GM12801 (cell line): ENCODE results near the gene SPSB4.

Source experiments
- TF ChIP-seq, protein P1 (sequence below): IDR thresholded peaks from one replicate; pipeline ENCODE4 v1.5.1; 2011; ENCODE audit warnings: control low read depth; ENCODE audit not compliant: insufficient read length; ENCODE audit errors: extremely low read depth

Gene SPSB4

DNA sequence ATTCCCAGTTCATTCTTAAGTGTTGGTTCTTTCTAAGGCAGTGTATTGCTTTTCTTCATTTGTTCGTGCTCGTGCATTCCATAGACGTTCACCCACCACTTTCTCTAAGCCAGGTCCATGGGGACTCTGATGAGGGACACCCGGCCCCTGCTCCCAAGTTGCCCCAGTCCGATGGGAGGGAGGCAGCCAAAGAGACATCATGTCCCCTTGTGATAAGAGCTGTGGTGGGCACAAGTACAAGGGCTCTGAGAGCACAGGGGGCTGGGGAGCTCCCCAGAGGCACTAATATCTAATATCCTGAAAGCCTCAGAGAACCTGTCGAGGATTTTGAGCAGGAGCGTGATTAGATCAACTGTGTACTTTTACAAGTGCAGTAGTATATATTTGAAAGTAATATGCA is 6.3 kb downstream of the SPSB4 start:
- TF ChIP-seq, protein P1, sequence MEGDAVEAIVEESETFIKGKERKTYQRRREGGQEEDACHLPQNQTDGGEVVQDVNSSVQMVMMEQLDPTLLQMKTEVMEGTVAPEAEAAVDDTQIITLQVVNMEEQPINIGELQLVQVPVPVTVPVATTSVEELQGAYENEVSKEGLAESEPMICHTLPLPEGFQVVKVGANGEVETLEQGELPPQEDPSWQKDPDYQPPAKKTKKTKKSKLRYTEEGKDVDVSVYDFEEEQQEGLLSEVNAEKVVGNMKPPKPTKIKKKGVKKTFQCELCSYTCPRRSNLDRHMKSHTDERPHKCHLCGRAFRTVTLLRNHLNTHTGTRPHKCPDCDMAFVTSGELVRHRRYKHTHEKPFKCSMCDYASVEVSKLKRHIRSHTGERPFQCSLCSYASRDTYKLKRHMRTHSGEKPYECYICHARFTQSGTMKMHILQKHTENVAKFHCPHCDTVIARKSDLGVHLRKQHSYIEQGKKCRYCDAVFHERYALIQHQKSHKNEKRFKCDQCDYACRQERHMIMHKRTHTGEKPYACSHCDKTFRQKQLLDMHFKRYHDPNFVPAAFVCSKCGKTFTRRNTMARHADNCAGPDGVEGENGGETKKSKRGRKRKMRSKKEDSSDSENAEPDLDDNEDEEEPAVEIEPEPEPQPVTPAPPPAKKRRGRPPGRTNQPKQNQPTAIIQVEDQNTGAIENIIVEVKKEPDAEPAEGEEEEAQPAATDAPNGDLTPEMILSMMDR, result no peak

DNA sequence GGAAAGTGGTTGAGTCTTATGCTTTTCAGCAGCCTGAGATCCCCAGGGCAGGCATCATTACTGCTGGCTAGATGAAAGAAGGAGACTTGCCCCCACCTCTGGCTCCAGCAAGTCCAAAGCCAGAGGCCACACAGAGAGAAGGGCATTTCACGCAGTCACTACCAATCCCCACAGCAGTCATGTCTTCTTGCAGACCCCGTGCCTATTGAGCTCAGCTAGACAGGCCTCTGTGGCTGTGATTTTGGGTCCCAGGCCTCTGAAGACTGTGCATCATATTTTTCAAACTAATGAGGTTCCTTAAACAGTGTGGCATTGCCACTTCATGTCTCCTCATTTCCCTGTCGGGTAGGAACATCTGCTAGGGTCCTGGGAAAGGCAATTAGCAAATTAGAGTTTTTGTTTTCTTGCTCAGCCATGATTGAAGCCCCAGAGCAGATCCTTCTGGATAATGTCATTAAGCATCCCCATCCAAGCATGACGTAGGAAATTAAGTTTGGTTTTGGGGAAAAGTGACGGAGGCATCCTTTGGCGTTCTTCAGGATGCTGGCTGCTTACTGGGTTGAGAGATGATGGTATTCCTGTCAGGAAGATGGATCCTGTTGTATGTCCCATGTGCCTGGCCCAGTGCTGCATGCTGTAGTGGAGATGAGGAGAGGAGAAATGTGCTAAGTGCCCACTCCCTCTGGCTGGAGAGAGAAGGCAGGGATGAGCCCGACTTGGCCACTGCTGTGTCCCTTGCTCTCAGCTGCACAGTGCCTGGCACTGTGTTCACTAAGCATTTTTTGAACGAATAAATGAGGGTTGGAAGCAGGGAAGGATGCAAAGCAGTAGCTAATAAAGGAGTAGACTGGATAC is 7.0 kb downstream of the SPSB4 start:
- TF ChIP-seq, protein P1, result no peak

DNA sequence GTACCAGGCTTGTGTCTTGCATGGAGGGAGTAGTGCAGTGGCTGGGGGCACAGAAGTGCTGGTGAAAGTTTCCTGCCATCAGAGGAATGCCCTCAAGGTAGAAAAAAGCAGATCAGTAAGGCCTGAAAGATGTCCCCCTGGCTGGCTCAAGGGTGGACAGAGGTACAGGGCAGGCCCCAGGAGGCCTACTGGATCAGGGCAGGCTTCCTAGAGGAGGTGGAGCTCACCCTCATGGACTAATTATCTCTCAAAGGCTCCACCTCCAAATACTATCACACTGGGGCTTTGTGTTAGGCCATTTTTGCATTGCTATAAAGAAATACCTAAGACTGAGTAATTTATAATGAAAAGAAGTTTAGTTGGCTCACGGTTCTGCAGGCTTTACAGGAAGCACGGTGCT is 7.8 kb downstream of the SPSB4 start:
- TF ChIP-seq, protein P1, result no peak

DNA sequence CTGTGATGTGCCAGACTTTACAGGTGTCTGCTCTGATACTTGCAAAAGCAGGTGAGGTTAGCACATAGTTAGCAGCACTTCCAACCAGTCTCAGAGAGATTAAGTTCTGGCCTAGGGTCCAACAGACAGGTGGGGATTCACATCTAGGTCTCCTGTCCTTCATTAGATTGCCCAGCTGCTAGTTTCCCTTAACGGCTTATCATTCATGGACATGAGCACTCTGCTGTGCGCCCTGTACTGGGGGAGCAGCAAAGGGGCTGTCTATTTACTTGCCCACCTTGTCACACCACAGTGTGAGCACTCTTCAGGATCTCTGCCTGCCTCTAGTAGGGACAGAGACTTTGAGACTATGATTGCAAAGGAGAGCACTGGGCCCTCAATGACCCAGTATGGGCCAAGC is 8.7 kb downstream of the SPSB4 start:
- TF ChIP-seq, protein P1, result no peak

DNA sequence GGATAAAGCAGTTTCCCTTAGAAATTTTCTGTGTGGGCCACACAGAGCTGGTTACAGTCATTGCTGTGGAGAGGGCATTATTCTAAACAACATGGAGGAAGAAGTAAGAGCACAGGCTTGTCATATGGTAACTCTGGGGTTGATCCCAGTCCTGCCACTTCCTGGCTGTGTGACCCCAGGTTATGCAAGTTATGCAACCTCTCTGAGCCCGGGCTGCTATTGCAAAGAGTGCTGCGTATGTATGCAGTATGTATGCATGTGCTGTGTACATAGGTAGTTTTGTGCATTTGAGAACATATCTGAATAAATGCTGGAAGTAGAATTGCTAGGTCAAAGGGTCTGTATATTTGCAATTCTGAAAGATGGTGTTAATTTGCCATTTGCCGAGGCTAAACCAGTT is 9.2 kb downstream of the SPSB4 start:
- TF ChIP-seq, protein P1, result no peak

DNA sequence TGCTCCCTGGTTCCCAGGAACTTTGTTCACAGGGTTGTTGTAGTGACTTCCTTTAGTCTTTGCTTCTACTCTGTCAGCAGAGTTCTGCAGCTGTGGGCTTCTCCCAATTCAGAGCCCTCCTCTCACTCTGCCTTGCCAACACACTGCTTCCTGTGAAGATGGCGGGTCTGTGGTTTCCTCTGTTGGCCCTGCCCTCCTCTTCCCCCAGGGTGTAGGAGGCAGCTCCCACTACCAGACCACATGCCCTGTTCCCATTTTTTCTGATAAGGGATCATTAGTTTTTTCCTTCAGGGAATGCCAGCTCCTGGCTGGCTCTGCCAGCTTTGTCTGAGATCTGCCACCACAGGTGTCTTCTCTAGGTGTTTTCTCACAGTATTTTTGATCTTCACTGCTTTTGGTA is 12.7 kb downstream of the SPSB4 start:
- TF ChIP-seq, protein P1, result no peak

DNA sequence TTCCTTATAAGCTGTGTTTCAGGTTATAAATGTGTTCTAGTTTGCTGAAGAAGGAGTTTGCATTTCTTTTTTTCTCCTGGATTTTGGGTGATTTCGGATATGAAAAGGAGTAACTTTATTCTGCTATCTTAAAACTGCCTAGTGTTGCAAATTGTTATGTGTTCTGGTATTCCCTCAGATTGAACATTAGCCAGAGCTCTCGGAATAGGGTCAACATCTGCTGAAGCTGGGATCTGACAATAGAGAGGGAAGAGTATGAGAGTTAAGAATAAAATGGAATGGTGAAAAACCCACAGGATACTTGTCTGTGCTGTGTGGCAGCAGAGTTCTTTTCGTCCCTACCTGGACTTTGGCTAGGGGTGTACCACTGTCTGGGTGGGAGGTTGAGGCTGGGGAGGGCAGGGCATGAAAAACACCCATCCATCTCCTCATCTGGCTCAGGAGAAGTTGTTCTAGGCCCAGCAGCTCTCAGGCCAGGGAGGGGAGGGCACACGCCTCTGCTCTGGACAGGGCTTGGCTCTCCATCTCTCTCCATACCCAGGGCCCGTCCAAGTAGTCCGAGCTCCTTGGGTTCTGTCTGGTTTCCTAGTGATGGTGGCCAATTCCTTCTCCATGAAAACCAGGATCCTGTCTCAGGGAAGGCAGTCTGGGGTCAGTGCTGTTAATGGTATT is 13.2 kb downstream of the SPSB4 start:
- TF ChIP-seq, protein P1, result no peak
